ENCODE measurements around the gene ZNF48.

ZNF48 gene

GRCh38 chr16:30446203-30446595, 51.0 kb downstream of the ZNF48 start:
- no peak for TF ChIP-seq JUND (IDR thresholded peaks at IDR 0.05; ENCODE audit: low read depth)
- in situ Hi-C loops (cut with HindIII; ENCODE audit: low pct_unique_long_range_greater_than_20kb, low sequenced_read_pairs): loop anchor here (25.0 kb wide), 1 partner anchor 191 kb away; no protein-coding TSS in a partner anchor
- DNase-seq (ENCODE audit: low read depth in 1 of 2, low spot score in 1 of 2): no peak

DNA sequence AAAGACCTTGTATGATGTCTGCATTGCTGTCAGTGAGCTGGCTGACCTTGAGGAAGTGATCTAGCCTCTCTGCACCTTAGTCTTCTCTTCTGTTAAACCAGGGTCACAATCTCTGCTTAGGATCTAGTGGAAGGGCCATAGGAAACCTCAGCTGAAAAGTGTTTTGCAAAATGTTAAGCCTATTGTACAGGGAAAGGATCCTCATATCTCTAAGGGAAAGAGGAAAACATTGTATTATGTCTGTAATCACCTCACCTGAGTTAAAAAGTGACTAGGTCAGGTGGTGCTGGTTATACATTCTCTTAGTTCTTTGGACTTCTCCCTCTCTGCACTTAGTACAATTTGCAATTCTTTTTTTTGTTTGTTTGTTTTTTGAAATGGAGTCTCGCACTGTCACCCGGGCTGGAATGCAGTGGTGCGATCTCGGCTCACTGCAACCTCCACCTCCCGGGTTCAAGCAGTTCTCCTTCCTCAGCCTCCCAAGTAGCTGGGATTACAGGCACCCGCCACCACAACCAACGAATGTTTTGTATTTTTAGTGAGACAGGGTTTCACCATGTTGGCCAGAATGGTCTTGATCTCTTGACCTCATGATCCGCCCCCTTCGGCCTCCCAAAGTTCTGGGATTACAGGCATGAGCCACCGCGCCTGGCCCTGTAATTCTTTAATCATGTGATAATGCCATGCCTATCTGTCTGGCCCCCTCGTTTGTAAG, 52.4 kb downstream of the ZNF48 start:
- TF ChIP-seq JUND (IDR thresholded peaks at IDR 0.05; ENCODE audit: low read depth): no peak
- in situ Hi-C loops (cut with HindIII; ENCODE audit: low pct_unique_long_range_greater_than_20kb, low sequenced_read_pairs): loop anchor here (25.0 kb wide), 1 partner anchor 190 kb away; no protein-coding TSS in a partner anchor
- no peak for DNase-seq (ENCODE audit: low read depth in 1 of 2, low spot score in 1 of 2)

GRCh38 chr16:30449116-30449435, 53.9 kb downstream of the ZNF48 start:
- TF ChIP-seq JUND (IDR thresholded peaks at IDR 0.05; ENCODE audit: low read depth): no peak
- DNase-seq (ENCODE audit: low read depth in 1 of 2, low spot score in 1 of 2): no peak
- in situ Hi-C loops (cut with HindIII; ENCODE audit: low pct_unique_long_range_greater_than_20kb, low sequenced_read_pairs): loop anchor here (25.0 kb wide), 1 partner anchor 188 kb away; no protein-coding TSS in a partner anchor
